Measurements from ENCODE around the gene RABGAP1L.

RABGAP1L gene

GRCh38 chr1:175005085-175005783 lies 845.9 kb downstream of the RABGAP1L start:
- Histone ChIP-seq H3K27me3 (ENCODE audit: low read depth, low read length) (no peaks in the 10 kb centered on the region), H3K36me3 (replicated peaks; ENCODE audit: low read depth, low read length) (peaks cover 47% of the 10 kb centered on the region), H3K9me3 (ENCODE audit: insufficient read depth, low read length) (no peaks in the 10 kb centered on the region), H4K20me1 (ENCODE audit: insufficient read depth, low read length) (peaks cover 46% of the 10 kb centered on the region), H3K27ac (ENCODE audit: low read length) (peak overlapping the region; percentile 40), H3K4me2 (ENCODE audit: low read length) (0 out of 2 replicates have a peak overlapping the region, but pooled peaks have one; percentile 3), H3K79me2 (ENCODE audit: low read length) (peaks cover 93% of the 10 kb centered on the region), H3K9ac (ENCODE audit: low read length) (no peak overlapping the region), H2AFZ (ENCODE audit: low read depth, low read length) (no peak overlapping the region), H3K4me1 (ENCODE audit: low read length) (peaks cover 38% of the 10 kb centered on the region), H3K4me3 (ENCODE audit: low read length) (no peak overlapping the region)
- TF ChIP-seq CTCF (IDR thresholded peaks at IDR 0.05; ENCODE audit: low read depth, low read length), result no peak
- TF ChIP-seq EZH2phosphoT487 (IDR thresholded peaks at IDR 0.05; ENCODE audit: low read depth), result no peak

- H3K36me3 ChIP-seq (replicated peaks; ENCODE audit: low read depth, low read length), result peaks cover 82% of the 10 kb centered on the region
- H4K20me1 ChIP-seq (ENCODE audit: insufficient read depth, low read length), result peaks cover 19% of the 10 kb centered on the region
- H2AFZ ChIP-seq (ENCODE audit: low read depth, low read length), result no peak overlapping the region
- H3K9ac ChIP-seq (ENCODE audit: low read length), result no peak overlapping the region
- H3K79me2 ChIP-seq (ENCODE audit: low read length), result peaks cover 56% of the 10 kb centered on the region
- H3K4me3 ChIP-seq (ENCODE audit: low read length), result no peak overlapping the region
- no peak overlapping the region for H3K27ac ChIP-seq (ENCODE audit: low read length)
- no peaks in the 10 kb centered on the region for H3K9me3 ChIP-seq (ENCODE audit: insufficient read depth, low read length)
- H3K4me2 ChIP-seq (ENCODE audit: low read length), result no peak overlapping the region
- peaks cover 8% of the 10 kb centered on the region for H3K4me1 ChIP-seq (ENCODE audit: low read length)
- no peak for TF ChIP-seq EZH2phosphoT487 (IDR thresholded peaks at IDR 0.05; ENCODE audit: low read depth)
- no peak for TF ChIP-seq CTCF (IDR thresholded peaks at IDR 0.05; ENCODE audit: low read depth, low read length)
- H3K27me3 ChIP-seq (ENCODE audit: low read depth, low read length), result no peaks in the 10 kb centered on the region
Measured at GRCh38 chr1:175009532-175009931, 850.2 kb downstream of the RABGAP1L start.

GRCh38 chr1:175013445-175013844 lies 854.1 kb downstream of the RABGAP1L start:
- Histone ChIP-seq H4K20me1 (ENCODE audit: insufficient read depth, low read length) (0 out of 2 replicates have a peak, but pooled peaks cover 5% of the 10 kb centered on the region), H3K36me3 (replicated peaks; ENCODE audit: low read depth, low read length) (peaks cover 74% of the 10 kb centered on the region), H3K9me3 (ENCODE audit: insufficient read depth, low read length) (no peaks in the 10 kb centered on the region), H3K27me3 (ENCODE audit: low read depth, low read length) (no peaks in the 10 kb centered on the region), H3K4me2 (ENCODE audit: low read length) (no peak overlapping the region), H3K9ac (ENCODE audit: low read length) (no peak overlapping the region), H3K27ac (ENCODE audit: low read length) (no peak overlapping the region), H3K79me2 (ENCODE audit: low read length) (peaks cover 17% of the 10 kb centered on the region; the same call in 1 of the 2 replicates), H2AFZ (ENCODE audit: low read depth, low read length) (no peak overlapping the region), H3K4me3 (ENCODE audit: low read length) (no peak overlapping the region), H3K4me1 (ENCODE audit: low read length) (no peaks in the 10 kb centered on the region)
- TF ChIP-seq EZH2phosphoT487 (IDR thresholded peaks at IDR 0.05; ENCODE audit: low read depth), result no peak
- TF ChIP-seq CTCF (IDR thresholded peaks at IDR 0.05; ENCODE audit: low read depth, low read length), result no peak

- Histone ChIP-seq H3K27ac (ENCODE audit: low read length) (no peak overlapping the region), H3K4me3 (ENCODE audit: low read length) (no peak overlapping the region), H3K36me3 (replicated peaks; ENCODE audit: low read depth, low read length) (peaks cover 62% of the 10 kb centered on the region)
Measured at GRCh38 chr1:175015243-175015642, 855.9 kb downstream of the RABGAP1L start.

More at GRCh38 chr1:175015243-175015642, 855.9 kb downstream of the RABGAP1L start:
- Histone ChIP-seq H3K79me2 (ENCODE audit: low read length) (peaks cover 14% of the 10 kb centered on the region), H3K4me1 (ENCODE audit: low read length) (no peaks in the 10 kb centered on the region), H3K4me2 (ENCODE audit: low read length) (no peak overlapping the region), H2AFZ (ENCODE audit: low read depth, low read length) (no peak overlapping the region), H3K27me3 (ENCODE audit: low read depth, low read length) (no peaks in the 10 kb centered on the region), H3K9ac (ENCODE audit: low read length) (no peak overlapping the region), H3K9me3 (ENCODE audit: insufficient read depth, low read length) (no peaks in the 10 kb centered on the region), H4K20me1 (ENCODE audit: insufficient read depth, low read length) (0 out of 2 replicates have a peak, but pooled peaks cover 3% of the 10 kb centered on the region)
- no peak for TF ChIP-seq EZH2phosphoT487 (IDR thresholded peaks at IDR 0.05; ENCODE audit: low read depth)
- TF ChIP-seq CTCF (IDR thresholded peaks at IDR 0.05; ENCODE audit: low read depth, low read length), result no peak
